ENCODE results near the gene SLC25A26.

DNA sequence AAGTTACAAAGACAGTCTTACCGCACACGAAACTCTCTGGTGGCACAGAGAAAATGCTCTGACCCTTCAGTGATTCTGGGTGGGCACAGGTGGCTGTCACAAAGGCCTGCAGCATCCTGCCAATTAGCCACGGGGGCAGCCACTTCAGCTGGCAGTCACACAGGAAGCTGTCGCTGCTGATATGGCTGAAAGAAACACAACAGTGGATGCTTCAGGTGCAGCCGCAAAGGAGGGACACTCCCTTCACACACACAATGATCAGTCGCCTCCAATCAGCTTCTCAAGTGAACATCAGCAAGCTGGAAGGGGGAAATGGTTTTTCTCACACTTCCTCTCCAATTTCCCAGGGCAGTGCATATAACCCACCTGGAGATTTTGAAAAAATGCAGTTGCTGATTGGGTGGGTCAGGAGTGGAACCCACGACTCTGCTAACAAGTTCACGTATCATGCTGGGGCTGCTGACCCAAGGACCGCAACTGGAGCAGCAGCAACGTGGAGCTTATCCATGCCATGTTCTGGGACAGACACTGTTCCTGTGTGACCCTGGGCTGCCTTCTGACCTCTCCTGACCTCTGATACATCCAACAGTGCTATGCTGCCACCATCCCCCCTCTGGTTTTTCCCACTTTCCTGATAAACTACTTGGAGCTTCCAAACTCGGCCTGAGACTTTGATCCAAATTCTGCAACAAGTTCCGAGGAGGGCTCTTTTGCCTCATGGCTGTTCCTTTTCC is 173.4 kb downstream of the SLC25A26 start:
- no peak for TF ChIP-seq CTCF (IDR thresholded peaks at IDR 0.05)
- no peak for TF ChIP-seq POLR2A (IDR thresholded peaks at IDR 0.05)
- TF ChIP-seq EP300 (IDR thresholded peaks at IDR 0.05) = no peak

Data from tibial nerve (tissue), 4 donors.